Upper lobe of right lung (tissue), 1 donor: ENCODE results near the gene GUCY1A1. TPM values are rescaled to one million over a fixed set of nuclear protein-coding genes. Genes with fewer than 3 reads are reported as not detected.

ENCODE experiments used
- ATAC-seq: fragments of 200-7000 bp; cut with Tn5 transposase; one replicate; pipeline ENCODE4 v1.9.1; 2020; ENCODE audit warnings: mild to moderate bottlenecking, moderate library complexity
- DNase-seq: peaks from one replicate; pipeline ENCODE4 v3.0.0-alpha.2; 2020
- H3K27ac ChIP-seq: fragments of 200-600 bp; one replicate; pipeline ENCODE4 v1.8.0; 2022
- H3K27me3 ChIP-seq: fragments of 200-600 bp; one replicate; pipeline ENCODE4 v1.8.0; 2022; ENCODE audit warnings: mild to moderate bottlenecking
- H3K36me3 ChIP-seq: fragments of 200-600 bp; one replicate; pipeline ENCODE4 v1.8.0; 2022
- H3K4me1 ChIP-seq: fragments of 200-600 bp; one replicate; pipeline ENCODE4 v1.8.0; 2022
- H3K4me3 ChIP-seq: fragments of 200-600 bp; one replicate; pipeline ENCODE4 v1.8.0; 2022; ENCODE audit warnings: mild to moderate bottlenecking
- H3K9me3 ChIP-seq: fragments of 200-600 bp; one replicate; pipeline ENCODE4 v1.8.0; 2022
- CTCF ChIP-seq: fragments of 200-600 bp; IDR thresholded peaks from one replicate; pipeline ENCODE4 v1.8.0; 2022; ENCODE audit warnings: antibody characterized with exemption
- intact Hi-C: fragments of 100-400 bp; cut with DNase I; formaldehyde crosslinking; loops from one replicate; pipeline ENCODE4 v1.11.0; 2022
- total RNA-seq: library from RNA; stranded (reverse); fragmentation: NEBNext Ultra II Directional; extraction: Animal tissue kit (Norgen Biotek cat#: 25700); gene quantifications from one replicate; pipeline ENCODE4 v1.2.1, GENCODE V29; 2021
- donor health status: DM: no; HTN: yes; CAD: no; lungs with severe emphysema.

GUCY1A1 gene
- total RNA-seq, 1 donor from 2014 or later: 76.0 TPM

GRCh38 chr4:155704841-155705404 is 38.3 kb downstream of the GUCY1A1 start:
- peaks cover 23% of the 10 kb centered on the region for H3K4me1 ChIP-seq
- H3K27ac ChIP-seq: no peak overlapping the region
- DNase-seq: no peak
- no peak for TF ChIP-seq CTCF
- no peaks in the 10 kb centered on the region for H3K9me3 ChIP-seq
- intact Hi-C loops: no loop called here
- ATAC-seq: no peak
- H3K36me3 ChIP-seq: peaks cover 26% of the 10 kb centered on the region
- no peak overlapping the region for H3K4me3 ChIP-seq
- H3K27me3 ChIP-seq: no peaks in the 10 kb centered on the region

- H3K27me3 ChIP-seq: no peaks in the 10 kb centered on the region
- DNase-seq (no peak), ATAC-seq (peak; percentile 67)
- peaks cover 23% of the 10 kb centered on the region for H3K4me1 ChIP-seq
- H3K9me3 ChIP-seq: no peaks in the 10 kb centered on the region
- no peak overlapping the region for H3K27ac ChIP-seq
- TF ChIP-seq CTCF: no peak
- intact Hi-C loops: no loop called here
- peaks cover 30% of the 10 kb centered on the region for H3K36me3 ChIP-seq
- H3K4me3 ChIP-seq: no peak overlapping the region
Measured at GRCh38 chr4:155705664-155706063, 39.0 kb downstream of the GUCY1A1 start.

GRCh38 chr4:155706147-155706546 is 39.5 kb downstream of the GUCY1A1 start:
- H3K36me3 ChIP-seq: peaks cover 34% of the 10 kb centered on the region
- H3K27me3 ChIP-seq: no peaks in the 10 kb centered on the region
- peaks cover 23% of the 10 kb centered on the region for H3K4me1 ChIP-seq
- no peak overlapping the region for H3K27ac ChIP-seq
- no peak for TF ChIP-seq CTCF
- no peaks in the 10 kb centered on the region for H3K9me3 ChIP-seq
- H3K4me3 ChIP-seq: no peak overlapping the region
- no peak for ATAC-seq
- intact Hi-C loops: no loop called here
- no peak for DNase-seq

- H3K9me3 ChIP-seq: no peaks in the 10 kb centered on the region
- no peak for TF ChIP-seq CTCF
- intact Hi-C loops: no loop called here
- DNase-seq: peak; percentile 76
- H3K27me3 ChIP-seq: no peaks in the 10 kb centered on the region
- H3K4me3 ChIP-seq: no peak overlapping the region
- peaks cover 35% of the 10 kb centered on the region for H3K36me3 ChIP-seq
- peaks cover 23% of the 10 kb centered on the region for H3K4me1 ChIP-seq
- H3K27ac ChIP-seq: no peak overlapping the region
- peak; percentile 88 for ATAC-seq
Measured at GRCh38 chr4:155707251-155707650, 40.6 kb downstream of the GUCY1A1 start.

- H3K4me1 ChIP-seq: peaks cover 23% of the 10 kb centered on the region
- no peak overlapping the region for H3K27ac ChIP-seq
- no peak for DNase-seq
- H3K27me3 ChIP-seq: no peaks in the 10 kb centered on the region
- no peak for TF ChIP-seq CTCF
- intact Hi-C loops: no loop called here
- H3K4me3 ChIP-seq: no peak overlapping the region
- H3K36me3 ChIP-seq: peaks cover 43% of the 10 kb centered on the region
- no peaks in the 10 kb centered on the region for H3K9me3 ChIP-seq
- ATAC-seq: no peak
Measured at GRCh38 chr4:155708782-155709181, 42.1 kb downstream of the GUCY1A1 start.

GRCh38 chr4:155709918-155710317 is 43.3 kb downstream of the GUCY1A1 start:
- intact Hi-C loops: no loop called here
- no peak for TF ChIP-seq CTCF
- Histone ChIP-seq H3K27me3 (no peaks in the 10 kb centered on the region), H3K4me1 (peaks cover 23% of the 10 kb centered on the region), H3K9me3 (no peaks in the 10 kb centered on the region), H3K4me3 (no peak overlapping the region), H3K36me3 (peaks cover 40% of the 10 kb centered on the region), H3K27ac (no peak overlapping the region)
- no peak for ATAC-seq
- no peak for DNase-seq
